Keratinocyte (primary cell): Measurements from ENCODE around the gene ARHGAP18.

ENCODE experiments used
- CTCF ChIP-seq, 3 experiments: IDR thresholded peaks in 1 of 3; conservative IDR thresholded peaks in 1 of 3; optimal IDR thresholded peaks in 1 of 3; 2 replicates in 2 of 3; 3 replicates in 1 of 3; pipeline versions ENCODE3 to v1.5.1; 2011; ENCODE audit warnings: low read length in 3 of 3, mild to moderate bottlenecking in 3 of 3, moderate library complexity in 2 of 3, control low read depth in 1 of 3, inconsistent platforms in 1 of 3; ENCODE audit not compliant: insufficient read depth in 2 of 3; ENCODE audit errors: extremely low read depth in 1 of 3
- EZH2 ChIP-seq: IDR thresholded peaks from one replicate; pipeline ENCODE4 v1.6.1; 2012; ENCODE audit warnings: inconsistent platforms, mild to moderate bottlenecking, low read length, moderate library complexity

GRCh38 chr6:129684323-129684884 is 25.6 kb downstream of the ARHGAP18 start:
- TF ChIP-seq CTCF (optimal IDR thresholded peaks at IDR 0.05 in 1 of 3, IDR thresholded peaks at IDR 0.05 in 1 of 3, conservative IDR thresholded peaks at IDR 0.05 in 1 of 3; ENCODE audit: extremely low read depth in 1 of 3, insufficient read depth in 2 of 3, low read length in 3 of 3), result no peak
- TF ChIP-seq EZH2, result no peak
